Neural cell (in vitro differentiated cells): ENCODE results near the gene IFI27.

Experiments
- POLR2AphosphoS5 ChIP-seq: IDR thresholded peaks from 2 replicates; pipeline ENCODE4 v1.6.1; 2012
- SMC3 ChIP-seq: fragments of 450-650 bp; conservative IDR thresholded peaks from 2 replicates; pipeline ENCODE4 v1.6.1; 2014; ENCODE audit warnings: antibody characterized with exemption, mild to moderate bottlenecking, moderate library complexity; ENCODE audit not compliant: poor library complexity
- TAF1 ChIP-seq: IDR thresholded peaks from 2 replicates; pipeline ENCODE4 v1.6.1; 2012; ENCODE audit warnings: low read depth
- TF ChIP-seq, protein P1 (sequence below): fragments of 450-650 bp; IDR thresholded peaks from 2 replicates; pipeline ENCODE4 v1.5.1; 2014; ENCODE audit warnings: antibody characterized with exemption, mild to moderate bottlenecking, moderate library complexity; ENCODE audit not compliant: poor library complexity, severe bottlenecking
- TF ChIP-seq, protein P2 (sequence below): IDR thresholded peaks from 2 replicates; pipeline ENCODE4 v1.6.1; 2012; ENCODE audit warnings: borderline replicate concordance

DNA sequence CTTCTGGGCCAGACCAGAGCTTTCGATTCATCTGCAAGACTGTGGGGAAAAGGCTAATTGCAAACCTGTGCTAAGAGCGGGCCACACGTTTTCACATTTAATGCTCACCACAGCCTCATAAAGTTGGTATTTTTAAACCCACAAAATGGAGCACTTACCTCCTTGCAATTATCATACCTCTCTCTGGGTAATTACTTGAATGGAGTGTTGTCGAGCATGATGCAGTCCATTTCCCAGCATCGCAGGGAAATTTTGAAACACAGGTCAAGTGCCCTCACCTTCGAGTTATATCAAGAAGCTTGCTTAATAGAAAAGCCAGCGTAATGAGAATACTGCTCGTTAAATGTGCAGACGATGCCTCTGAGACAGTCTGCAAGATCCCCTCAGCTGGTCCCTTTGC is 27.7 kb downstream of the IFI27 start:
- TF ChIP-seq, protein P1, sequence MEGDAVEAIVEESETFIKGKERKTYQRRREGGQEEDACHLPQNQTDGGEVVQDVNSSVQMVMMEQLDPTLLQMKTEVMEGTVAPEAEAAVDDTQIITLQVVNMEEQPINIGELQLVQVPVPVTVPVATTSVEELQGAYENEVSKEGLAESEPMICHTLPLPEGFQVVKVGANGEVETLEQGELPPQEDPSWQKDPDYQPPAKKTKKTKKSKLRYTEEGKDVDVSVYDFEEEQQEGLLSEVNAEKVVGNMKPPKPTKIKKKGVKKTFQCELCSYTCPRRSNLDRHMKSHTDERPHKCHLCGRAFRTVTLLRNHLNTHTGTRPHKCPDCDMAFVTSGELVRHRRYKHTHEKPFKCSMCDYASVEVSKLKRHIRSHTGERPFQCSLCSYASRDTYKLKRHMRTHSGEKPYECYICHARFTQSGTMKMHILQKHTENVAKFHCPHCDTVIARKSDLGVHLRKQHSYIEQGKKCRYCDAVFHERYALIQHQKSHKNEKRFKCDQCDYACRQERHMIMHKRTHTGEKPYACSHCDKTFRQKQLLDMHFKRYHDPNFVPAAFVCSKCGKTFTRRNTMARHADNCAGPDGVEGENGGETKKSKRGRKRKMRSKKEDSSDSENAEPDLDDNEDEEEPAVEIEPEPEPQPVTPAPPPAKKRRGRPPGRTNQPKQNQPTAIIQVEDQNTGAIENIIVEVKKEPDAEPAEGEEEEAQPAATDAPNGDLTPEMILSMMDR, result no peak
- no peak for TF ChIP-seq TAF1
- no peak for TF ChIP-seq POLR2AphosphoS5
- TF ChIP-seq, protein P2, sequence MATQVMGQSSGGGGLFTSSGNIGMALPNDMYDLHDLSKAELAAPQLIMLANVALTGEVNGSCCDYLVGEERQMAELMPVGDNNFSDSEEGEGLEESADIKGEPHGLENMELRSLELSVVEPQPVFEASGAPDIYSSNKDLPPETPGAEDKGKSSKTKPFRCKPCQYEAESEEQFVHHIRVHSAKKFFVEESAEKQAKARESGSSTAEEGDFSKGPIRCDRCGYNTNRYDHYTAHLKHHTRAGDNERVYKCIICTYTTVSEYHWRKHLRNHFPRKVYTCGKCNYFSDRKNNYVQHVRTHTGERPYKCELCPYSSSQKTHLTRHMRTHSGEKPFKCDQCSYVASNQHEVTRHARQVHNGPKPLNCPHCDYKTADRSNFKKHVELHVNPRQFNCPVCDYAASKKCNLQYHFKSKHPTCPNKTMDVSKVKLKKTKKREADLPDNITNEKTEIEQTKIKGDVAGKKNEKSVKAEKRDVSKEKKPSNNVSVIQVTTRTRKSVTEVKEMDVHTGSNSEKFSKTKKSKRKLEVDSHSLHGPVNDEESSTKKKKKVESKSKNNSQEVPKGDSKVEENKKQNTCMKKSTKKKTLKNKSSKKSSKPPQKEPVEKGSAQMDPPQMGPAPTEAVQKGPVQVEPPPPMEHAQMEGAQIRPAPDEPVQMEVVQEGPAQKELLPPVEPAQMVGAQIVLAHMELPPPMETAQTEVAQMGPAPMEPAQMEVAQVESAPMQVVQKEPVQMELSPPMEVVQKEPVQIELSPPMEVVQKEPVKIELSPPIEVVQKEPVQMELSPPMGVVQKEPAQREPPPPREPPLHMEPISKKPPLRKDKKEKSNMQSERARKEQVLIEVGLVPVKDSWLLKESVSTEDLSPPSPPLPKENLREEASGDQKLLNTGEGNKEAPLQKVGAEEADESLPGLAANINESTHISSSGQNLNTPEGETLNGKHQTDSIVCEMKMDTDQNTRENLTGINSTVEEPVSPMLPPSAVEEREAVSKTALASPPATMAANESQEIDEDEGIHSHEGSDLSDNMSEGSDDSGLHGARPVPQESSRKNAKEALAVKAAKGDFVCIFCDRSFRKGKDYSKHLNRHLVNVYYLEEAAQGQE, result no peak
- no peak for TF ChIP-seq SMC3
